Ishikawa (cell line): ENCODE results near the gene MEPCE.

Source experiments
- CEBPB ChIP-seq: IDR thresholded peaks from 2 replicates; pipeline ENCODE4 v1.6.1; 2012
- CREB1 ChIP-seq: IDR thresholded peaks from 2 replicates; pipeline ENCODE4 v1.6.1; 2012; ENCODE audit warnings: low read depth
- EGR1 ChIP-seq: IDR thresholded peaks from 2 replicates; pipeline ENCODE4 v1.6.1; 2012
- EP300 ChIP-seq: IDR thresholded peaks from 2 replicates; pipeline ENCODE4 v1.6.1; 2012; ENCODE audit warnings: borderline replicate concordance
- FOXM1 ChIP-seq: IDR thresholded peaks from 2 replicates; pipeline ENCODE4 v1.6.1; 2012; ENCODE audit warnings: low read depth, borderline replicate concordance
- MAX ChIP-seq: IDR thresholded peaks from 2 replicates; pipeline ENCODE4 v1.6.1; 2012
- NFIC ChIP-seq: IDR thresholded peaks from 2 replicates; pipeline ENCODE4 v1.6.1; 2012
- RAD21 ChIP-seq: IDR thresholded peaks from 2 replicates; pipeline ENCODE4 v1.6.1; 2012; ENCODE audit warnings: low read depth
- REST ChIP-seq: IDR thresholded peaks from 2 replicates; pipeline ENCODE4 v1.6.1; 2012; ENCODE audit warnings: low read depth, mild to moderate bottlenecking
- TAF1 ChIP-seq: IDR thresholded peaks from 2 replicates; pipeline ENCODE4 v1.6.1; 2012; ENCODE audit warnings: low read depth, mild to moderate bottlenecking
- TCF12 ChIP-seq: IDR thresholded peaks from 2 replicates; pipeline ENCODE4 v1.6.1; 2012; ENCODE audit warnings: low read depth
- TEAD4 ChIP-seq: IDR thresholded peaks from 2 replicates; pipeline ENCODE4 v1.6.1; 2012
- USF1 ChIP-seq: IDR thresholded peaks from 2 replicates; pipeline ENCODE4 v1.6.1; 2012
- YY1 ChIP-seq: IDR thresholded peaks from 2 replicates; pipeline ENCODE4 v1.6.1; 2012; ENCODE audit warnings: low read depth
- ZBTB7A ChIP-seq: IDR thresholded peaks from 2 replicates; pipeline ENCODE4 v1.6.1; 2012; ENCODE audit warnings: low read depth

MEPCE gene

GRCh38 chr7:100482728-100483089 lies 53.1 kb downstream of the MEPCE start:
- TF ChIP-seq MAX = no peak
- TF ChIP-seq REST = no peak
- no peak for TF ChIP-seq ZBTB7A
- TF ChIP-seq CEBPB = no peak
- no peak for TF ChIP-seq USF1
- no peak for TF ChIP-seq NFIC
- TF ChIP-seq YY1 = no peak
- TF ChIP-seq TCF12 = no peak
- TF ChIP-seq CREB1 = no peak
- TF ChIP-seq FOXM1 = no peak
- no peak for TF ChIP-seq TAF1
- no peak for TF ChIP-seq TEAD4

- no peak for TF ChIP-seq USF1
- TF ChIP-seq MAX = peak; percentile 25; the same call in 1 of the 2 replicates
- TF ChIP-seq ZBTB7A = peak; percentile 97
- peak; percentile 39; the same call in 1 of the 2 replicates for TF ChIP-seq RAD21
- TF ChIP-seq EGR1 = peak; percentile 61
- TF ChIP-seq CEBPB = no peak
- TF ChIP-seq EP300 = no peak
- no peak for TF ChIP-seq FOXM1
- TF ChIP-seq TAF1 = 0 out of 2 replicates have a peak, but pooled peaks have one; percentile 4
- TF ChIP-seq TCF12 = no peak
- no peak for TF ChIP-seq CREB1
Measured at GRCh38 chr7:100483090-100483721, 53.6 kb downstream of the MEPCE start.
